GM21515 (cell line): ENCODE data around the gene LIPH.
A peak's percentile ranks its signal among the peaks of the same experiment; 100 is the strongest.
"Not testable (repeated sequence)": the region's sequence is repeated elsewhere in the genome, so short reads cannot be mapped to it uniquely, and the experiment has no call there.

Source experiments
- ATAC-seq: cut with Tn5 transposase; IDR thresholded peaks from one replicate; pipeline ENCODE4 v1.9.1; 2021; ENCODE audit not compliant: unreplicated experiment

Gene LIPH

DNA sequence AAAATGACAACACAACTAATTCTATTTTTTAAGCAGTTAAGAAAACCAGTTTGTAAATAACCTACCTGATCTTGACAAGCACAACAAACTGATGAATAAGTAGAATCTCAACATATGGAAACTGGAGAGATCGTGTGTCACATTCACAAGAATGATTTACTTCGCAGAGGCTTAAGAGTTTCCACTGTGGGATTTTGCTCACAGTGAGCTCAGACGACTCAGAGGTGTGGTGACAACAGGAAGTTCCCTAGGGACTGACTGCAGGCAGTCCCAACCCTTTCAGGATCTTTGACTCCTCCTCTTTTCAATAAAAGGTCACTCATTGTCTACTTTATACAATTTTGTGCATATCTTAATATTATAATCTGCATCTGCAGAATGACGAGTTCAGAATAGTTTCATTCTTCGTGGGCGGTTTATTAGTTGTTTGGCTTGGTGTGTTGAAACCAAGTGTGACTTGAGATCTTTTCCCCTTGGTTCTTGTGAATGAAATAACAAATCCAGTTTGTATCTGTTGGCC is at the start of gene LIPH:
Gene LIPH (minus strand): TSS at position 231 of the 520 bp plus-strand sequence. CDS start 117 bp downstream, at position 114.
- peak; percentile 76 for ATAC-seq

DNA sequence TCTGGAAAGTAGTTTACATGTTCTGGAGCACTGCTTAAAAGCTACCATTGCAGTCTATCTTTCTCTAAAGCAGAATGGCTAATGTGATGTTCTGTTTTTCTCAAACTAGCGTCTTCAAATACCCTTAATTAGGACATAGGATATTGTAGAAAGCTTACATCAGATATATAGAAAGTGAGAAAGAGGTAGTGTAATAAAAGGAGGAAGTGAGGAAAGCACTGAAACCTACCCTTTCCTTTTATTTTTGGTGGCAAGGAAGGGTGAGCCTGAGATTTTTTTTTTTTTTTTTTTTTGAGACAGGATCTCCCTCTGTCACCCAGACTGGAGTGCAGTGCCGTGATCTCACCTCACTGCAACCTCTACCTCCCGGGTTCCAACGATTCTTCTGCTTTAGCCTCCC is 43.1 kb upstream of the LIPH start:
- ATAC-seq, result peak; percentile 80

- ATAC-seq, result no peak
These were observed 41.7 kb upstream of the LIPH start for GRCh38 chr3:185594073-185594472.

- no peak for ATAC-seq
These were observed 34.3 kb upstream of the LIPH start for GRCh38 chr3:185586686-185587039.

- ATAC-seq, result peak; percentile 95
These were observed 33.7 kb upstream of the LIPH start, which contains the start of gene SENP2 for GRCh38 chr3:185585859-185586685. SENP2 (plus strand) TSS chr3:185586295; CDS start chr3:185586414, 119 bp downstream.

DNA sequence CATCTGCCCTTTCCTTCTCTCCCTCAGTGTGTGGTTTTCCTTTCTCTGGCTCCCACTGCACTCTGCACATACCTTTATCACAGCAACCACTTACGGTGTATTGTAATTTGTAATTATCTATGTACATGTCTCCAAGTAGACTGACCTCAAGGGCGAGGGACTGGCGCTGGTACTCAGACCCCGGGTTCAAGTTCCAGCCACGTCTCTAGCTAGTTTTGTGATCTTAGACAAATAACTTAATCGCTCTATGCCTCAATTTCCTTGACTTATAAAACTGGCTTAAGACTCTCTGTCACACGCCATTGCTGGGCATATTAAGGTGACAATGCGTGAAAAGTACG is 33.1 kb upstream of the LIPH start:
- peak; percentile 0 for ATAC-seq

GRCh38 chr3:185584686-185585085 is 32.3 kb upstream of the LIPH start:
- no peak for ATAC-seq

- ATAC-seq, result no peak
These were observed 31.5 kb upstream of the LIPH start for GRCh38 chr3:185583925-185584324.

DNA sequence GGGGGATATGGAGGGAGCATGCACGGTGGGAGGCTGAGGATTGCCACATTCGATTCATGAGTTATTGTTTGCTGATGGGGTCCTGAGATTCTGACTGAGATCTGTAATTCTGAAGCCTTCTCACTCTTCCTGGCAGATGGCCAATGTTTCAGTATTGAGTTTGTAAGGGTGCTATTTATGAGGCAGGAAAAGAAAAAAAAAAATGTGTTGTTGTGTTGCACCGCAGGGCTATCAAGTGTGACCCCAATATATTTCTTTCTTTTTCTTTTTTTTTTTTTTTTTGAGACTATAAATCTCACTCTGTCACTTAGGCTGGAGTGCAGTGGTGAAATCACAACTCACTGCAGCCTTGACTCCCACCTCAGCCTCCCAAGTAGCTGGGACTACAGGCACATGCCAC is 30.5 kb upstream of the LIPH start:
- no peak for ATAC-seq

GRCh38 chr3:185582236-185582635 is 29.8 kb upstream of the LIPH start:
- ATAC-seq, result no peak

GRCh38 chr3:185575108-185575869 is 22.9 kb upstream of the LIPH start:
- peak; percentile 82 for ATAC-seq

DNA sequence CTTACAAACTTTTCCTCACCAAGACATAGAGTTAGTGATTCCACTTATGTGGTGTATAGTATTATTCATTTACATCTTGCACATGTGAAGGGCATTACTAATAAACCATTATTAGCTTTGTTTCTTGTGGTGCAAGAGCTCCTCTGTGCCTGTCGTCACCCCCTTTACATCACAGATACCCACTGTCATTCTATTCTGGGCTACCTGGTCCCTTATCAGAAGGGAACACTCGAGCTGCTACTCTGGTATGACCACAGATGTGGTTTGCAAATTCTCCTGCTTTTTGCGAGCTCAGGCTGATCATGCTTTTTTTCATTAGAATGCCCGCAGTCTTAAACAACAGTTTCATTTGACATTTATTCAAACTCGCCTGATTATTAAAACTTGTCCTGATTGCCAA is 19.8 kb upstream of the LIPH start:
- ATAC-seq, result no peak

DNA sequence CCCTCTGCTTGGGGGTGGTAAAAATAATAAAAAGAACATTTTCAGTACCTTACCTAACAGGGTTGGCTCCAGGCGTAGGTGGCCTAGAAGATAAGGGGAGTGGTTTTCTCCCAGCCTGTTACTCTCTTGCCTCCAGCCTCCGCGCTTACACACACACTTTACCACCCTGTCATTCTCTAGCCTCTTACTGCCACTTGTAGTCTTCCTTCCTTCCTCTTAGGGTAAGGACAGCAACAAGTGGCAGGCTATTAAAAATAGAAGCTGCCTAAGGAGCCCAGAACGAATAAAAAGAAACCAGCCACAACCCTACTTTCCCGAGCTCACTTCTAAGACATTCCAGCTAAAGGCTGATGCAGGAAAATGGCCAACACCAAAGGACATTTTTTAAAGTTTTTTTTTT is 9.6 kb upstream of the LIPH start:
- ATAC-seq, result no peak

- ATAC-seq, result no peak
These were observed 9.1 kb upstream of the LIPH start for GRCh38 chr3:185561374-185561943.

GRCh38 chr3:185560676-185561075 is 8.3 kb upstream of the LIPH start:
- ATAC-seq, result no peak

DNA sequence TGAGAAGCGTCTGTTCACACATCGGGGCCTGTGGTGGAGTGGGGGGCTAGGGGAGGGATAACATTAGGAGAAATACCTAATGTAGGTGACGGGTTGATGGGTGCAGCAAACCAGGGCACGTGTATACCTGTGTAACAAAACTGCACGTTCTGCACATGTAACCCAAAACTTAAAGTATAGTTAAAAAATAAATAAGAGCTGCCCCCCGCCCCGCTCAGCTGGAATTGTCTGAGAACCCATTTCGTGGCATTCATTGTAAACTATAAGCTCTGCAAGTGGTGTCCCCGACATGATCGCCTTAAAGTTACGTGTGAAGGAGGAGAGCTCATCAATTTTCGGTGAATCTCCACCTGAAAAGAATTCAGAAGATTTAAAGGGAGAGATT is 7.3 kb upstream of the LIPH start:
- ATAC-seq, result no peak

DNA sequence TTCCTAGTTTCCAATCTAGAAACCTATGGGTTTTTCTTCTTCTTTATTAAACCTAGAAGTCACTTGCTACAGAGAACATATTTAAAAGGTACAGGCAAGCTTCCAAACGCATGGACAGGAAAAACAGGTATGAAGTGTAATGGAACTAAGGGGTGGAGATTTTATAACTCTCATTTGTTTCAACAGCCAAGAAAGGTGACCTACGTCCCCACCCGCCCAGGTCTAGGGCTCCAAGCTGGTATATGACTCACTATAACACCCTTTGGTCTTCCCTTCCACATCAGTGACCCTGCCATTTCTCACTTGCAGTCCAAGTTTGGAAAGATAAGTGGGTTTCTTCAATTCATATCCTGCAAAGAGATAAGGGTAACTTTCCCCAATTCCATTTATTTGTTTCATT is 6.0 kb upstream of the LIPH start:
- no peak for ATAC-seq

GRCh38 chr3:185556640-185557039 is 4.3 kb upstream of the LIPH start:
- ATAC-seq, result not testable (repeated sequence)

DNA sequence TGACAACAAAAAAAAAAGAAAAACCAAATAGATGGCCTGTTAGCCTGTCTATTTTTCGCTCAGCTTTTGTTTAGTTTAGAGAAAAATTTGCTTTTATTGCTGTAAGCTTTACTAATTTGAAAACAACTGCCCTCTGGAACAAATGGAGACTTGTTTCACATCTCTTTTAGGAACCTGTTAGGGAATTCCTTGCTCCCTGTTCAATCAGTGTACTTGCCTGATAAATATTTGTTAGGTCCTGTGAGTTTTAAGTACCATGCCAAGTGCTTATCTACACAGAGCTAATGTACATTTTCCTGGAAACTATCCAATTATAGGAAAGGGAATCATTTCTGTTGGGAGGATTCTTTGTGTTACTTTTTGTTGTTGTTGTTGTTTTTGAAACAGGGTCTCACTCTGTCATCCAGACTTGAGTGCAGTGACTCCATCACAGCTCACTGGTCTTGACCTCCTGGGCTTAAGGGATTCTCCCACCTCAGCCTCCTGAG is 3.5 kb upstream of the LIPH start:
- no peak for ATAC-seq

DNA sequence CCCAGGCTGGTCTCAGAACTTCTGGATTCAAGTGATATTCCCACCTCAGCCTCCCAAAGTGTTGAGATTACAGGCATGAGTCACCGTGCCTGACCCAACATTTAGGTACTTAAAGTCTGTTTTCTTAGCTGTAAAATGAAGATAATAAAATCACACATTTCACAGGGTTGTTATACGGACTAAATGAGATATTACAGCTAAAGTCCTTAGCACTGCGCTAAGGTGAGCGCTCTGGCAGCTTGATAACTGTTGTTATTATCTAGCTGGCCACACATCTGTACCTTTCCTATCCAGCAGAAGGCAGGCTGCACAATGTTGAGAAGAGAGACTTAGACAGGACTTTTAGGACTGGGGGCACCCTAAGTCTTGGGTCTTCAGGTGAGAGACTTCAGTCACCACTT is 2.7 kb upstream of the LIPH start:
- ATAC-seq, result no peak

DNA sequence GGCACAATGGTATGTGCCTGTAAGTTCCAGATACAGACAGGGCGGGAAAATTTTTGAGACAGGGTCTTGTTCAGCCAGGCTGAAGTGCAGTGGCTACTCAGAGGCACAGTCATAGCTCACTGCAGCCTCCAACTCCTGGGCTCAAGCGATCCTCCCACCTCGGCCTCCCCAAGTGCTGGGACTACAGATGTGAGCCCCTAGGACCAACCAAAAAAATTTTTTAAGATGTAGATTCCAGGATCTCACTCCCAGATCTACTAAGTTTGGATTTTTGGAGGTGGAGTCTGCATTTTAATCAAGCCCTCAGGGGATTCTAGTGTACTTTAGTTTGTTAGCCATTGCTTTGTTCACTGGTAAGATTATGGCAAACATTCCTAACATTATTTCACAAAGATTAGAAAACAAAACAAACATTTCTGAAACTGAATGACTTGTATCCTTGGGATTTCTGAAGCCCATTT is 2.7 kb downstream of the LIPH start:
- ATAC-seq, result no peak

DNA sequence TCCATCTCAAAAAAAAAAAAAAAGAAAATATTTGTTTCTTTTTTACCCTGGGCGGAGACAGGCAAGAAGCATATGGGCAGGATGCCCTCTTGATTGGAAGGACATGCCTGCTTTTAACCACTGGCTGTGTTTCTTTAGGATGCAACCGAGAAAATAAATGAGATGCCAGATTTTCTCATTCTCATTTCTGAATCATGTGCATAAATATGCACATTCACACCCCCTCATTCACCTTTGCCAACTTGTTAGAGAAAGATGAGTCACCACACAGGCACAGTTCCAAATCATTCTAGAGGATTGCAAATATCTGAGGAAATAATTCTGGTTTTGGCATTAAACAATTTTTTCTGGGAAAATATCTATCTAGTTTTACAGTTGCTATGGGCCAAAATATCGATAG is 3.3 kb downstream of the LIPH start:
- ATAC-seq, result no peak
